GM06990 (cell line): ENCODE results near the gene MYO3A.

Source experiments
- DNase-seq: peaks from one replicate; pipeline ENCODE4 v3.0.0-alpha.2; 2011; ENCODE audit not compliant: insufficient read length; ENCODE audit errors: extremely low read depth
- H3K27me3 ChIP-seq: replicated peaks from 2 replicates; pipeline ENCODE4 v1.6.0; 2011; ENCODE audit warnings: low read length; ENCODE audit not compliant: control insufficient read depth, insufficient read depth
- H3K36me3 ChIP-seq: 2 replicates; pipeline ENCODE4 v1.5.1; 2011; ENCODE audit warnings: low read length; ENCODE audit not compliant: control insufficient read depth, insufficient read depth
- H3K4me3 ChIP-seq: replicated peaks from 2 replicates; pipeline ENCODE4 v1.5.1; 2011; ENCODE audit warnings: low read depth, mild to moderate bottlenecking, control low read depth, low read length
- TF ChIP-seq, protein P1 (sequence below): IDR thresholded peaks from 2 replicates; pipeline ENCODE4 v1.5.1; 2011; ENCODE audit warnings: low read length, control low read depth, mild to moderate bottlenecking, inconsistent platforms; ENCODE audit not compliant: insufficient read depth, poor library complexity, severe bottlenecking

The MYO3A gene

GRCh38 chr10:26232174-26232573, 298.1 kb downstream of the MYO3A start:
- TF ChIP-seq, protein P1, sequence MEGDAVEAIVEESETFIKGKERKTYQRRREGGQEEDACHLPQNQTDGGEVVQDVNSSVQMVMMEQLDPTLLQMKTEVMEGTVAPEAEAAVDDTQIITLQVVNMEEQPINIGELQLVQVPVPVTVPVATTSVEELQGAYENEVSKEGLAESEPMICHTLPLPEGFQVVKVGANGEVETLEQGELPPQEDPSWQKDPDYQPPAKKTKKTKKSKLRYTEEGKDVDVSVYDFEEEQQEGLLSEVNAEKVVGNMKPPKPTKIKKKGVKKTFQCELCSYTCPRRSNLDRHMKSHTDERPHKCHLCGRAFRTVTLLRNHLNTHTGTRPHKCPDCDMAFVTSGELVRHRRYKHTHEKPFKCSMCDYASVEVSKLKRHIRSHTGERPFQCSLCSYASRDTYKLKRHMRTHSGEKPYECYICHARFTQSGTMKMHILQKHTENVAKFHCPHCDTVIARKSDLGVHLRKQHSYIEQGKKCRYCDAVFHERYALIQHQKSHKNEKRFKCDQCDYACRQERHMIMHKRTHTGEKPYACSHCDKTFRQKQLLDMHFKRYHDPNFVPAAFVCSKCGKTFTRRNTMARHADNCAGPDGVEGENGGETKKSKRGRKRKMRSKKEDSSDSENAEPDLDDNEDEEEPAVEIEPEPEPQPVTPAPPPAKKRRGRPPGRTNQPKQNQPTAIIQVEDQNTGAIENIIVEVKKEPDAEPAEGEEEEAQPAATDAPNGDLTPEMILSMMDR = no peak
- H3K27me3 ChIP-seq = peaks cover 1% of the 10 kb centered on the region
- no peaks in the 10 kb centered on the region for H3K36me3 ChIP-seq
- no peak for DNase-seq
- H3K4me3 ChIP-seq = no peak overlapping the region

- Histone ChIP-seq H3K4me3 (no peak overlapping the region), H3K36me3 (no peaks in the 10 kb centered on the region), H3K27me3 (no peaks in the 10 kb centered on the region; the same call in none of the 2 replicates)
- no peak for DNase-seq
- TF ChIP-seq, protein P1 = no peak
These were observed 301.7 kb downstream of the MYO3A start for GRCh38 chr10:26235761-26236160.

- TF ChIP-seq, protein P1 = no peak
- Histone ChIP-seq H3K4me3 (no peak overlapping the region), H3K27me3 (no peaks in the 10 kb centered on the region; the same call in none of the 2 replicates), H3K36me3 (no peaks in the 10 kb centered on the region)
- DNase-seq = no peak
These were observed 304.3 kb downstream of the MYO3A start for GRCh38 chr10:26238378-26238777.

- DNase-seq = no peak
- TF ChIP-seq, protein P1 = no peak
- Histone ChIP-seq H3K4me3 (no peak overlapping the region), H3K27me3 (no peaks in the 10 kb centered on the region; the same call in none of the 2 replicates), H3K36me3 (no peaks in the 10 kb centered on the region)
These were observed 308.8 kb downstream of the MYO3A start for GRCh38 chr10:26242706-26243350.

- no peak overlapping the region for H3K4me3 ChIP-seq
- TF ChIP-seq, protein P1 = no peak
- H3K27me3 ChIP-seq = no peaks in the 10 kb centered on the region; the same call in none of the 2 replicates
- DNase-seq = no peak
- no peaks in the 10 kb centered on the region for H3K36me3 ChIP-seq
These were observed 309.3 kb downstream of the MYO3A start for GRCh38 chr10:26243351-26243720.

DNA sequence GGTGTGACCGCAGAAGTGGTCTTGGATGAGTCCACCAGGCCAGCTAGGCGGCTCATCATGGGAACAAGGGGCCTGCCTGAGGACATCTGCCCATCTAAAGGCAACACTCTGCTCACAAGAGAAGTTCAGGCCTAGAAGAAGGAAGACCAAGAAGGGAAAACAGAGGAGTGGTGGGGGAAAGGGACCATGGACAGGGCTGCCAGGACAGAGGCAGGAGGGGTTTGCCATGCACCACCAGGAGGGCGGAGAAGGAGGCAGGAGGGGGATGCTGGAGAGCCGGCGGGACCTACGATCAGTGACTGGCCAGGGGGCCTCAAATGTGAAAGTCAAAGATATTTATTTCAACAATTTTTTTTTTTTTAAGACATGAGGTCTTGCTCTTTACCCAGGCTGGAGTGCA, 315.7 kb downstream of the MYO3A start:
- TF ChIP-seq, protein P1 = no peak
- DNase-seq = no peak
- Histone ChIP-seq H3K27me3 (no peaks in the 10 kb centered on the region), H3K4me3 (no peak overlapping the region), H3K36me3 (no peaks in the 10 kb centered on the region)
